ENCODE measurements around the gene RAD9A. TPM values are rescaled to one million over a fixed set of nuclear protein-coding genes. Genes with fewer than 3 reads are reported as not detected.

The RAD9A gene
- total RNA-seq, 1 experiment from 2014 or later: 12.3 TPM

DNA sequence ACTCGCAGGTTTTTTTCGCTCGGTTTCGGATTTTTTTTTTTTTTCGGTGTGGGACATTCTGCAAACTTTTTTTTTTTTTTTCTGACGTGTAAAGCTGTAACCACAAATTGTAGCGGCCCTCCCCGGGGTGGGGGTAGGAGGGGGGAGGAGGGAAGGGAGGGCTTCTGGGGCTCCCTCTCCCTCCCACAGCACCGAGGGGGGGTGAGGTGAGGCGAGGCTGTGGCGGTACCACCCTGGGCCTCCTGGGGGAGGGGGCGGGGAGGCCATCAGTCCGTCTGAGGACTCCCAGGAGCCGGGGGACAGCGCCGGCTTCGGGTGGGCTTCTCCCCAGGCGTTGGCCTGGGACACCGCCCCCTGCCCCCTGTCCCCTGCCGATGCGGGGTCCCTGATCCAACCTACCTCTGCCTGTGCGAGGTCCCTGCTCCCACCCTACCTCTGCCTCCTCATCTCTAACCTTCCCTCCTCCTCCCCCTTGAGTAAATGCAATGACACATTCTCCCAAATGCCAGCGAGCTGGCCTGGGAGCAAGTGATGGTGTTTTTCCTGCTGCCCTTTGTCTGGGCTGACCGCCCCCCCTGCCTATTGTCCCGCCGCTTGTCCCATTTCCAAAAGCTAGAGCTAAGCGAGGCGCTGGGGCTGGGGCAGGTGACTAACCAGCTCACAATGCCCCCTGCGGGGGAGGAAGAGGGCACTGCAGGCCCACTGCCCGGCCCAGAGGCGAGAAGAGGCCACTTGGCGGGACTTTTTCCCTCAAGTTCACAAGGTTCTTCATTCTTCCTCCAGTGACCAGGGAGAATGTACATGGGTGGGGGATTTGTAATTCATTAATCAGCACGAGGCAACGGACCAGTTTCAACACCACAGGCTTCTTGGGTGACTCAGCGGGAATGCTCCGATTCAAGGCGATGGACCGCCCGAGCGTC, 17.9 kb upstream of the RAD9A start:
- peak; percentile 97 for DNase-seq (ENCODE audit: low read depth)

DNA sequence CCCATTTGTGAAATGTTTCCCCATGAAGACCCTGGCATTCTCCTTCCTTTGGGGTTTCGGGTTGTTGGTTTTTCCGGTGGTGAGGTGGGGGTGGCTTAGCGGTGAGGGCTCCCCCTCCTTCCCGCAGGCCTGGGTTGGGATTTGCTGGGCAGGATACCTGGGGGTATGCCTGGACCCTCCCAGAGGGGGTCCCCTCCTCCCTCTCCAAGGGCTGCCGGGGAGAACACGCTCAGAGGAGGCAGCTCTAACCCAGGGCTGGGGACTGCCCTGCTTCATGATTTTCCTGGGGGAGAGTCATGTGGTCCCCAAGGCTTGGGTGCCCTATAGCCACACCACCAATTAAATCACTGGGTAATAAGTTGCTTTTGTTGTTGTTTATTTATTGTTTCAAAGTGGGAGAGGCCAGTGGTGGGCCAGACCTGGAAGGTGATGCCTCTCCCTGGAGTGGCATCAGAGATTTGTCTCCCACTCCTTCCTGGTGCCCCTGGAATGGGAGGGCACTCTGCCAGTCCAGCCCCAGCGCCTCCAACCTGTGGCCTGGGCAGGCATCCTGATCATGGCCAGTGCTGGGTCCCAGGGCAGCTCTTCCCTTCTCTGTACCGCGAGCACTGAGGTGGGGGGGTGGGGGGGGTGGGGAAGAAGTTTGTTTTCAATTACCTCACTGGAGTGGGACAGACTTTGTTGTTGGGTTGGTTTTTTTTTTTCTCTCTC, 17.1 kb upstream of the RAD9A start:
- no peak for DNase-seq (ENCODE audit: low read depth)

DNA sequence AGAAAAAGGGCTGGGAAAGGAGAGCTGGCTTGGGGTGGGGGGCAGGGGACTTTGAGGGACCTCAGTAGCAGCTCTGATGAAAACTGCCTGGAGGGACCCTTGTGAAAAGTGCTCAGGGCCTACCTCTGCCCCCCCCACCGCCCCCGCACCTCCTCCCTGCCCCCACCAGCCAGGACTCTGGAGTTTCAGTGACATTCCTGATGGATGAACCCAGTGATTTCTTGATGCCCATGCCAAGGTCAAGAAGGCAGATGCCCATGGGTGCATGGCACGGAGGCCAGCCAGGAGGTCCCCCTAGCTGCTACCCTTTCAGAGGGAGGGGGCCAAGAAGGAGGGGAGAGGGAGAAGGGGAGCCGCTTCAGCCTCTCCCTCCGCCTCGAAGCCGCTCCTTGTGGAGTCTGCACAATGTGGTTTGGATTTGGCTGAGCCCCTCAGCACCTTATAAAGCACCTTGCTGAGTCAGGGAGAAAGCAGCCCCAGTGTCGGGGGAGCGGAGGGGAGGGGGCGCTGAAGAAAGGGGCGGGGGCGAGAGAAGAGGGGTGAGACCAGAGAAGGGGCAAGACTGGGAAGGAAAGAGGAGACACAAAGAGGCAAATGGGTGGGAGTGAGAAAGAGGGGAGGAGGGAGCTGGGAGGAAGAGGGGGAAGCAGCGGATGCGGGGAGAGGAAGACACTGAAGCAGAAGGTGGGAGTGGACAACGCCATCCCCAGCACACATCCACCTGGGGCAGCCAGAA, 16.3 kb upstream of the RAD9A start:
- no peak for DNase-seq (ENCODE audit: low read depth)

DNA sequence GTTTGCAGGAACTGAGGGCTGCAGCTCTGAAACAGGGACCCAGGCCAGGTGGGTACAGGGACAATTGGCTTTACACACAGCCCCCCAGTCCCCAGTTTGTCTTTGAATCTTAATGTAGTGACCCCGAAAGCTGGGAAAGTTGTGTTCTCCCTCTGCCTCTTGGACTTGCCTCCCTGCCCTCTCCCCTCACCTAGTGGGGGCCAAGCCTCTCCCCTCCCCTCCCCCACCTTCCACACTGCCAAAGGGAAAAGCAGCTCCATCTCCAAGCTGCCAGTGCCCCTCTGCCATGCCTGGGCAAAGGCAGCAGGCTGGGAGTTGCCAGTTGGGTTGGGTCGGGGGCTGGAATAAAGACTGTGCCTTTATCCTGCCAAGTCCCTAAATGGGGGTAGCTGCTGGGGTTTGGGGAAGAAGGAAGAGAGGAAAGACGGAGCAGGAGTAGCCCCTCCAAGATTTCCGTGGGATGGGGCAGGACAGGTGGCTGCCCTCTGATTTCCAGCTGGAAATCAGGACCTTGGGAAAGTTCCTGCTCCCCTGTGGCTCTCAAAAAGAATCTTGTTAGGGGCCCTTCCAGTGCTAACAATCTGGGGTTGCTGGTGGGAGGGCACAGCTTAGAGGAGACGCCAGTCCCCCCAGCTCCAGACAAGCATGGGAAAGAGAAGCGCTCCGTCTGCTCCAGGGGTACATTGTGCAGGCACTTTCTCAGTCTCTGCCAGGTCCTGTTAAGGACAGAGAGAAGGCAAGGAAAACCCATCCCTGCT, 15.5 kb upstream of the RAD9A start:
- no peak for DNase-seq (ENCODE audit: low read depth)

DNA sequence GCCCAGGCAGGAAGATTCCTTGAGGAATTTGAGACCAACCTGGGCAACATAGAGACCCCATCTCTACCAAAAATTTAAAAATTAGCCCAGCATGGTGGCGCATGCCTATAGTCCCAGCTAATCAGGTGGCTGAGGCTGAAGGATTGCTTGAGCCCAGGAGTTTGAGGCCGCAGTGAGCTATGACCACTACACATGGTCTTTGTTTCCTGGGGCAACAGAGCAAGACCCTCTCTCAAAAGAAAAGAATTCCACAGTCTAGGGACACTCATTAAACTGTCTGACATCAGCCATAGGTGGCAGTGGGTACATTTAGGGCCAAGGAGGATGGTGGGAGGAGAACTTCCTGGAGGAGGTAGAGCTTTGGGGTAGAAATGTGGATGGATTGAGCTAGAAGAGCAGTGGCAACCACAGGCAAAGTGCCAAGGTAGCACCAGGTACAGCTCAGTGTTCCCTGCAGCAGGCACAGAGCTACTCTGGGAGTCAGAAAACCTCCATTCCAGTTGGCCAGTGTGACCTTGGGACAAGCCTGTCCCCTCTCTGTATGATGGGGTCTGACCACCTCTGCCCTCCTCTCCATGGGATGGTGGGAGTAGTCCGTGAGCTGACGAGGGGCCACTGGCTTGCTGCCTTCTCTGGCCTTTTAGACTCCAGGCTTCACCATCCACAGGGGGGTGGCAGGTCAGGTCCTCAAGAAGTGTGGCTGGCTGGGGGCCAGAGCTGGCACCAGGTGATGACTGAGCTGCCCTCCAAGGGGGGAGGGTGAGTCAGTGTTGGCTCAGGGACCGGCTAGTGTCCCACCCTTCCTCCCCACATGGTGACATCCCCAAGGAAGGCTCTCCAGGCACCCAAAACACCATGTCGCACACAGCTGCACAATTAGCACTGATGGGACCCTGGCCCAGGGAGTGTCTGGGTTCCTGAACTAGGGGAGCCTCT, 14.6 kb upstream of the RAD9A start:
- DNase-seq (ENCODE audit: low read depth): no peak

DNA sequence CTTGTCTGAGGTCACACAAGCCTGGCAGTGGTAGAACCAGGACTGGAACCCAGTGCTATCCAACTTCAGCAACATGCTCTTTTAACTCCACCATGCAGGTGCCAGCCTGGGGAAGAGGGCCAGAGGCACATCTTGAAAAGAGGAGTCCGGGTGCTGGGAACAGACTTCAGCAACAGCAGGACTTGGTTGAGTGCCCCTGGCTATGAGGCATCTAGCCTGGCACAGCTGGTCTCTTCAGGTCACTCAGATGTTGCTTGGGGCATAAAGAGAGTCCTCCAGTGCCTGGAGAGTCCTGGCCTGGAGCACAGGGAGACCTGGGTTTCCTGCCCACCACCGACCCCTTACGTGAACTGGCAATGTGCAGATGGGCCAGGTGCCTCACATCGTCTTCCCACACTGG, 13.2 kb upstream of the RAD9A start:
- DNase-seq (ENCODE audit: low read depth): no peak

DNA sequence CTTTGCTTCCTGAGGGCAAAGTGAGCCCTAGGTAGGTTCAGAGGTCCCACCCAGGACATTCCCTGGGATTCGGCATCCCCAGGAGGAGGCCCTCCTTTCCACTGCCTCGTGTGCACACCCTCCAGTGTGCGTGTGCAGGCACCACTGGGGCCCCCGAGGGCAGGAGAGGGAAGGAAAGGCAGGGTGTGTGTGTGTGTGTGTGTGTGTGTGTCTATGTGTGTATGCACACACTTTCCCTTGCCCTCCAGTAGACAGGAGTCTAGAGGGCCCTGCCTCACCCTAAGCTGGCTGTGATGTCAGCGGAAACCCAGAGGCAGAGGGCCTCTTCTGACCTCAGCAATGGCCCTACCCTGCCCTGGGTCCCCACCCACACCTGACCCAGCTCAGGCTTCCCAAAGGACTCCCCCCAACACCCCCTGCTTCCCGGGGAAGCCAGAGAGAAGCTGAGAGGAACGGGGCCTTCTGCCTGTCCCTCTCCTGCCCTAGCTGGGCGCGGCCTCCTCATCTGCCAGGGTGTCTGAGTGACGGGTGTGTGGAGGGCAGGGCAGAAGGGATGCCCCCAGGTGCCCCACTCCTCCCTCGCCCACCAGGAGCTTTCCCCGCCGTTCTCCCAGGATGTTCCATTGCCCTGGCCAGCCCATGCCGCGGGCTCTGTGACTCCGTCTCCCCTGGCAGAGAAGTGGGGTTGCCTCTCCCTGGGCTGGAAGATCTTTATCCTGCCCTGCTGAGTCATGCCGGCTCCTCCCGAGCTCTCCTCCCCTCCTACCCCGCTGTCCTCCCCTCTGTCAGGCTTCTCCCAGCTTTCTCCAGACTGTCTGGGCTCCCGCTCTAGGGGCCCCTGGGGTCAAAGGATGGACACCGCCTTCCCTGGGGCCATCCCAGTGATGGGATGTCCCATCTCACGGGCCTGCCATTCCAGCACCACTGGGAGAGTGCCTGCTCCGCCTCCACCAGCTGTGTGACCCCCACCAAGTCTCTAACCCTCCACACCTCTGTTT, 12.4 kb upstream of the RAD9A start:
- no peak for DNase-seq (ENCODE audit: low read depth)

DNA sequence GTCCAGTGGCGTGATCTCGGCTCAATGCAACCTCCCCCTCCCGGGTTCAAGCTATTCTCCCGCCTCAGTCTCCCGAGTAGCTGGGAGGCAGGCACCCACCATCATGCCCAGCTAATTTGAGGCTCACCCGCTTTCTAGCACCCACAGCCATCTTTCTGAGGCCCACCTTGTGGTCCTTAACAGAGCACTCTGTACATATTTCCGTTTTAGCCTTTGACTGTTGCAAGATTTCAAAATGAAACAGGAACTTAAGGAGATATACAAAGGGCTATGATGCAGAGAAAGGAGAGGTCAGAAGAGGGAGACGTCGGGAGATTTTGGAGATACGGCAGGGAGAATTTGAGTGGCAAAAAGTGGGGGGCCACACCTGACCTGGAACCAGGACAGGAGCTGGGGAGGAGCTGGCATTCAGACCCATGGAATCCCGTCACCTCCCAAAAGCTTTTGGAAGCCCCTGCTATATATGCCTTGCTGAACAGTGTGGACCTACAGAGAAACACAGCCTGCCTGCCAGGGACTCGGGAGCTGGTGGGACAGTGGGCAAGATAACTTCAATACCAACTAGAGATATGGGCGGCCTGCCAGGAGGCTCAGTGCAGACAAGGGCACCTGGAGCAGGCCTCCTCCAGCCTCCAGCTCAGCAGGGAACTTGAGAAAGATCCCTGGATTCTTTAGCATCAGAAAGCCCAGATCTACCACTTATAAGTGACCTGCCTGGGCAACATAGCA, 10.4 kb upstream of the RAD9A start:
- no peak for DNase-seq (ENCODE audit: low read depth)

DNA sequence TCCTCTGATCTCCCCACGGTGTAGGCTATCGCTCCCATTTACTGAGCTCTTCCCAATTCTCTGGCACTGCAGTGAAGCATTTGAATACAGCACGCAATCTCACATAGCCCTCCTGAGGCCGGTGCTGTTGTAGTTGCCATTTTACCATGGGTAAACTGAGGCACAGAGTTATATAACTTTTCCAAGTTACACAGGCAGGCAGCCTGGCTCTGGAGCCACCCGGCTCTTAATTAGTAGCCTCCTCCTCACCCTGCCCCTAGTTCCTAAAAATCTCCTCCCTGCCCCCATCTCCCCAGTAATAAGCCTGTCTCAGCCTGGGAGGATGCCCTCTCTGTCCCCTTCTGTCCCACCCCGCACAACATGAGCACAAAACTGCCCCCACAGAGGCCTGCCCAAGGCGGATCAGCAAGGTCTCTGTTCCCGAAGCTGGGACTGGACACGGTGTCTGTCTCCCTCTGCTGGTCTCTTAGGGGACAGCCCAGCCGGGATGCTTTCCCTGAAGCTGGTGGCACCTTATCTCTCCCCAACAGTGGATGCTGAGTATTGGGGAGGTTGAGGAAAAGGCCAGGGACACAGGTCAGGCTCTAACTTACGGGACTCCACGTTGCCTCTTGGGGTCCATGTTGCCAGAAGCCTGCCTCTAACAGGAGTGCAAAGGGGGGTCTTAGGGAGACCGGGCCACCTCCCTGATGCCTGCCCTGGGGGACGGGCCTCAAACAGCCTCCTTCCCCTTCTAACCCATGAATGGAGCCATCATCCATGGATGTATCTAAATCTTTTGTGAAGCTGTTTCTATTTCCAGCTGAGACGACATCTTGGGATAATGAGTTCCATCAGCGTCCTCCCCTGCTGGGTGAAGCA, 9.3 kb upstream of the RAD9A start:
- peak; percentile 72 for DNase-seq (ENCODE audit: low read depth)

DNA sequence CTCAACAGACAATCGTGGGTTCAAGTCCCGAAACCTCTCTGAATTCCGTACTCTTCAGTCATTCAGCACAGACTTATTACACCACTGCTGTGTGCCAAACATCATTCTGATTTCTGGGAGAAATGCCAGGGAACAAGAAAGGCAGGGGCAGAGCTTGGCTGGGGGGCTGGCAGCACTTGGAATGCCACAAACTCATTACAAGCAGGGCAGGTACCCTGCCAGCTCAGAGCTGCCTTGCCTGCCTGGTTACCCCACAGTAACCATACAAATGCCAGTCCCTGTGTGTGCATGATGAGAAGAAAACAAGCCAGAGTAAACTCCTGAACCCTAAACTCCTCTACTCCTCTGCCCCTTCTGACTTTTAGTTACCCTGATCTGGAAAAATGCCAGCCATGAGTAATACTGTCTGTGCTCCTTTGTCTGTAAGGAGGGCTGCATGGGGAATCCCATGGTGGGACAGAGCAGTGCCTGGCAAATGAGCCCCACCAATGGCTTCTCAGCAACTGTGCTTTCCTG, 6.9 kb upstream of the RAD9A start:
- DNase-seq (ENCODE audit: low read depth): peak; percentile 67

DNA sequence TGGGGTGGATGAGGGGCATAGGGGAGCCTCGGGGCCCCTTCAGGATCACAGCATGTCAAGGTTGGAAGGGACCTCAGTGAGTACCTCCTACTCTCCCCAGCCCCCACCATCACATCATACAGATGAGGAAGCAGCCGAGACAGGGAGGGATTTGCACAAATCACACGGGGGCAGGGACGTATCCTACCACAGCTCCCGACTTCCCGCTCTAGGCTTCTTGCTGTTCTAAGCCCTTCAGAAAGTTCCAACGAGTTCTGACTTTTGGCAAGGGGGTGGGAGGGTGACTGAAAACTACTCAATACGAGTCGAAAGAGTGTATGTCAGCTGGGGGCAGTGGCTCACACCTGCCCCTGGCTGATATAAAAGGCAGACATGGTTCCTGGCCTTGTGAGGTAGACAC, 4.7 kb upstream of the RAD9A start:
- DNase-seq (ENCODE audit: low read depth): no peak

DNA sequence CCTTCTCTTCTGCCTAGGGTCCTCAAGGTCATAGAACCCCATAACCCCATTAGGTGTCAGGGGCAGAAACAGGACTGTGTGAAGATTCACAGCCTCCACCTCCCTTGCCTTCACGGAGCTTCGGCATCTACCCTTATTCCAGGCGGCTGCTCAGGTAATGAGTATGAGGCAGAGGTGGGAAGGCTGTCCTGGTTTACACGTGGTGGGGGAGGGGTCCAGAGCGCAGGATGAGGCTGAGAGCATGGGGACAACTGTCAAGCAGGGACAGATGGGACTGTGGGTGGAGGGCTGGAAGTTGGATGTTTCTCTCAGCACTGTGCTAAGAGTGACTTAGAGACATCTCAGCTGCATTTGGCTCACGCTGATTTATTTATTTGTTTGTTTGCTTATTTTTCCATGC, 4.3 kb upstream of the RAD9A start:
- no peak for DNase-seq (ENCODE audit: low read depth)

DNA sequence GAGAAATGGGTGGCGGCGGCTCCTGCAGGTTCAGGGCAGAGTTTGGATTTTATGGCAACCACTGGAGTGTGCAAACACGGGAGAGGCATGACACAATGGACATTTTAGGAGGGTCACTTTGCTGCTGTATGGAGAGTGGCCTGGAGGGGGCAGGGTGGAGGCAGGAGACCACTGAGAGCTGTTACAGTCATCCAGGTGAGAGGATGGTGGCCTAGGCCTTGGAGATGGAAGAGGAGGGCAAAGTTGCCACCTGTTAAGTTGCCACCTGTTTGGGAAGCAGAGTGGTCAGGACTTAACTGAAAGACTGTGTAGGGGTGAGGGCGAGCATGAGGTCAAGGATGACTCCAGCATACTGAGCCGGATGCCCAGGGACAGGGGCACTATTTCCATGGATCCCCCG, 2.3 kb upstream of the RAD9A start:
- no peak for DNase-seq (ENCODE audit: low read depth)

DNA sequence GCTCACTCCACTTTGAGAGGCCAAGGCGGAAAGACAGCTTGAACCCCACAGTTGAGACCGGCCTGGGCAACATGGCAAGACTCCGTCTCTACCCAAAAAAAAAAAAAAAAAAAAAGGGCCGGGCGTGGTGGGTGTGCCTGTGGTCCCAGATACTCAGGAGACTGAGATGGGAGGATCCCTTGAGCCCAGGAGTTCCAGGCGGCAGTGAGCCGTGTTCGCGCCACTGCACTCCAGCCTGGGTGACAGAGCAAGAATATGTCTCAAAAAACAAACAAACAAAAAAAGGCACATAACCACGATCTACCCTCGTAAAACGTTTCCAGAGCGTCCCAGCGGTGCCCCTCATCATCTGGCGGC, 861 bp upstream of the RAD9A start:
- DNase-seq (ENCODE audit: low read depth): no peak

DNA sequence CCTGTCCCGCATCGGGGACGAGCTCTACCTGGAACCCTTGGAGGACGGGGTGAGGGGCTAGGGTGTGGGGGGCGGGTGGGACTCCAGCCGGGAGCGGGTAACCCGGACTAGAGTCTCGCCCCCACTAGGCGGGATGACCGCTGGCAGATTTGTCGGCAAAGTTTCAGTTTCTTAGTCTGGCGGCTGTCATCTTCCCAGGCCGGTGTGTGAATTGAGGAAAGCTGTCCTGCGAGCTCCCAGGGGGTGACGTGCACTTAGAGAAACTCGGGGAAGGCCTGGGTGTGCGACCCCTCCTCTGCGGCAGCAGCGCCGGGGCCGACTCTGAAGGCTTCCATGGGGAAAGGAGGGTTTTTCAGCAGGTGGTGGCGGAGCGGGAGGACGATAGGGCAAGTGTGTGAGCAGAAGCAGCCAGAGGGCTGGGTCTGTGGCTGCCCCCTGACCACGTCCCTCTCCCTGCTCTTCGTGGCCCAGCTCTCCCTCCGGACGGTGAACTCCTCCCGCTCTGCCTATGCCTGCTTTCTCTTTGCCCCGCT, 463 bp downstream of the RAD9A start:
- no peak for DNase-seq (ENCODE audit: low read depth)

DNA sequence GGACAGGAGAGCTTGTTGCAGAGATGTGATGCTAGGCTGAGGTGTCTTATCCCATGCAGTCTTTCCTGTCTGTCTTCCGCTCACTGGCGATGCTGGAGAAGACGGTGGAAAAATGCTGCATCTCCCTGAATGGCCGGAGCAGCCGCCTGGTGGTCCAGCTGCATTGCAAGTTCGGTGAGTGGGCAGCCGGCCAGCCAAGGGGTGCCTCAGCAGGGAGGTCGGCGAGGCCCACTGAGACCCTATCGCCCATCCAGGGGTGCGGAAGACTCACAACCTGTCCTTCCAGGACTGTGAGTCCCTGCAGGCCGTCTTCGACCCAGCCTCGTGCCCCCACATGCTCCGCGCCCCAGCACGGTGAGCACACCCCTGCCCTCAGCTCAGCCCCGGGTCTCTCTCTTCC, 1.7 kb downstream of the RAD9A start:
- no peak for DNase-seq (ENCODE audit: low read depth)

DNA sequence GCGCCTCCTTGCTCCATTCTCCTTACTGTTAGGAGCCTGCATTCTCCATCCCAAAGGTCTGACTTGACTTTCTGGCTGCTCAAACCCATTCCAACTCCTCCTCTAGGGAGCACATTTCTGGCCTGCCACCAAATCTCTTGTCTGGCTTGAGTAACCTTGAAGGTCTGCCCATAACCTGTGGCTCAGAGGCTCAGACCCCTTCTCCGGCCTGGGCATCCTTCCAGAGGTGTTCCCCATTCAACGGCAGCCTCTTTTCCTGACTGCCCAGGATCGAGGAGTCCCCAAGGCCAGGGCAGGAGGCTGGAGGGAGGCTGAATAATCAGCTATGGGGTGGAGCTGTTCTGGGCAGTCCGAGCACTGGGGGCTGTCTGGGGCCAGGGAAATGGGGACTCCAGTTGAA, 2.2 kb downstream of the RAD9A start:
- DNase-seq (ENCODE audit: low read depth): no peak
